ENCODE measurements around the gene GRK1.
"Not testable (repeated sequence)": the region's sequence is repeated elsewhere in the genome, so short reads cannot be mapped to it uniquely, and the experiment has no call there.

The GRK1 gene

DNA sequence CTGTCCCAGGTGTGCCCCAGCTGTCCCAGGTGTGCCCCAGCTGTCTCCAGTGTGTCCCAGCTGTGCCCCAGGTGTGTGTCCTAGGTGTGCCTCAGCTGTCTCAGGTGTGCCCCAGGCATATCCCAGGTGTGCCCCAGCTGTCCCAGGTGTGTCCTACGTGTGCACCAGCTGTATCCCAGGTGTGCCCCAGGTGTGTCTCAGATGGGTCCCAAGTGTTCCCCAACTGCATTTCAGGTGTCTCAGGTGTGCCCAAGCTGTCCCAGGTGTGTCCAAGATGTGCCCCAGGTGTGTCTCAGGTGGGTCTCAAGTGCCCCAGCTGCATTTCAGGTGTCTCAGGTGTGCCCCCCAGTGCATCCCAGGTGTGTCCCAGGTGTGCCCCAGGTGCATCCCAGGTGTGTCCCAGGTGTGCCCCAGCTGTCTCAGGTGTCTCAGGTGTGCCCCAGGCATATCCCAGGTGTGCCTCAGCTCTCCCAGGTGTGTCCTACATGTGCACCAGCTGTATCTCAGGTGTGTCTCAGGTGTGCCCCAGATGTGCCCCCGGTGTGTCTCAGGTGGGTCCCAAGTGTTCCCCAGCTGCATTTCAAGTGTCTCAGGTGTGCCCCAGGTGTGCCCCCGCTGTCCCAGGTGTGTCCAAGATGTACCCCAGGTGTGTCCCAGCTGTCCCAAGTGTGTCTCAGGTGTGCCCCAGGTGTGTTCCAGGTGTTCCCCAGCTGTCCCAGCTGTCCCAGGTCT lies 1.3 kb upstream of the GRK1 start:
- no peak for DNase-seq (ENCODE audit: low spot score)

DNA sequence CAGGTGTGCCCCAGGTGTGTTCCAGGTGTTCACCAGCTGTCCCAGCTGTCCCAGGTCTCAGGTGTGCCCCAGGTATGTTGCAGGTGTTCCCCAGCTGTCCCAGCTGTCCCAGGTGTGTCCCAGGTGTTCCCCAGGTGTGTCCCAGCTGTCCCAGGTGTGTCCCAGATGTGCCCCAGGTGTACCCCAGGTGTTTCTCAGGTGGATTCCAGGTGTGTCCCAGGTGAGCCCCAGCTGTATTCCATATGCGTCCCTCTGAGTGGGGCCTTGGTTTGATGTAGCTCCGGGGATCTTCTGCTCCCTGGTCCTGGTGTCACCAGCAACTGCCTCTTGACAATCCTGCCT lies 719 bp upstream of the GRK1 start:
- DNase-seq (ENCODE audit: low spot score), result no peak

DNA sequence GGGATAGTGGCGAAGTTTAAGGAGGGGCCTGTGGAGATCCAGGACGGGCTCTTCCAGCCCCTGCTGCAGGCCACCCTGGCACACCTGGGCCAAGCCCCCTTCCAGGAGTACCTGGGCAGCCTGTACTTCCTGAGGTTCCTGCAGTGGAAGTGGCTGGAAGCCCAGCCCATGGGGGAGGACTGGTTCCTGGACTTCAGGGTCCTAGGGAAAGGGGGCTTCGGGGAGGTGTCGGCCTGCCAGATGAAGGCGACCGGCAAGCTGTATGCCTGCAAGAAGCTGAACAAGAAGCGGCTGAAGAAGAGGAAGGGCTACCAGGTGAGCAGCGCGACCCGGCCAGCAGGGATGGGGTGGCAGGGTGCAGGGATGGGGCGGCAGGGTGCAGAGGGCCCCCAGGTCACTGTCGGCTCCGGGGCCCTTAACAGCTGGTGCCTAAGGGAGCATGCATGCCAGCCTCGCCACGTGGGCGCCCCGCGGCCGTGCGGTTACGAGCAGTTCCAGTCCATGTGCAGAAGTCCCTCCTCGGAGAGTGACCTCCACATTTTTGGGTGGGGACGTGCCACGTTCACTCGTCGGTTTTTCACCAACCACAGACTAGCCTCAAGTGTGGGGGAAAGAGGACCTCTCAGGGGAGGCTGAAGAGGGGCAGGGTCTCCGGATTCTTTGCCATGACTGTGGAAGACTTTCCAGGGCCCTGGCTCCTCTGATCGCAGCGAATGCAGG lies 912 bp downstream of the GRK1 start:
- no peak for DNase-seq (ENCODE audit: low spot score)

DNA sequence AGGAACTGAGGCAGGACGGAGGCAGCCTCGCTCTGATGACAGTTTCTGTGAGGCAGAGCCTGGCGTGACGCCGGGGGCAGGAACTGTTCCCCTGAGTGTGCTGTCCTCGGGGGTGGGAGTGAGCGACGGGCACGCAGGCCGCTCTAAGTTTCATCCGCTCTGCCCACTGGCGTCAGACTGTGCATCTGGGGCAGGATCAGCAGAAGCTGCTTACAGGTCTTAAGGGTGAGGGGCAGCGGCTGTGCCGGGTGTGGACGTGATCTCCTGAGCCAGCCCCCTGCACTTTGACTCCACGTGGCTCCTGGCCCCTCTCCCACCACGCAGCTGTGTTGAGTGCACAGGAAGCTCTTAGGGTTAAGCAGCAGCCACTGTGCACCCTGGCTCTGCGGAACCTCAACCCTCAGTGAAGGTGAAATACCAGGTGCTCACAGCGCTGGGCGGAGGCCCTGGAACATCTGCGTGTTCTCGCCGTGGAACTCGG lies 1.5 kb downstream of the GRK1 start:
- DNase-seq (ENCODE audit: low spot score), result no peak

DNA sequence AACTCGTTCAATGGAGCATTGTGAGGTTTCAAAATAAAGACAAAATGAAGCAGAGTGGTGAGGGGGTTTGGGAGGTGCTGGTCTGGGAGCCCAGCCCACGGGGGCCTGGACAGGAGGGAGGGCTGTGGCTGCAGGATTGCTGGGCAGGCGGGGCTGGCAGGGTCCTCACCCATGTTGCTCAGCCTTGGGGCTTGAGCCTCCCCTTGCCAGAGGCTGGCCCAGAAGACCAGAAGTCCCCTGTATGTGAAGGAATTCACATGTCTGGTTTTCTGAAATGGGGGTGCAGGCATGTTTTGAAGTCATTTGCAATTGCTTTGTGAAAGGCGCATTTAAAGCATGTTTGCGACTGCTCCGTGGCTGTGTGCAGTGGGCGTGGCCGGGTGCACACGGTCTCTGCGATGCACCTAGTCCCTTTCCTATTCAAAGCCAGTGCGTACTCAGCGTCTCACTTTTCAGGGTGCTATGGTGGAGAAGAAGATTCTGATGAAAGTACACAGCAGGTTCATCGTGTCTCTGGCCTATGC lies 2.3 kb downstream of the GRK1 start:
- DNase-seq (ENCODE audit: low spot score), result no peak

DNA sequence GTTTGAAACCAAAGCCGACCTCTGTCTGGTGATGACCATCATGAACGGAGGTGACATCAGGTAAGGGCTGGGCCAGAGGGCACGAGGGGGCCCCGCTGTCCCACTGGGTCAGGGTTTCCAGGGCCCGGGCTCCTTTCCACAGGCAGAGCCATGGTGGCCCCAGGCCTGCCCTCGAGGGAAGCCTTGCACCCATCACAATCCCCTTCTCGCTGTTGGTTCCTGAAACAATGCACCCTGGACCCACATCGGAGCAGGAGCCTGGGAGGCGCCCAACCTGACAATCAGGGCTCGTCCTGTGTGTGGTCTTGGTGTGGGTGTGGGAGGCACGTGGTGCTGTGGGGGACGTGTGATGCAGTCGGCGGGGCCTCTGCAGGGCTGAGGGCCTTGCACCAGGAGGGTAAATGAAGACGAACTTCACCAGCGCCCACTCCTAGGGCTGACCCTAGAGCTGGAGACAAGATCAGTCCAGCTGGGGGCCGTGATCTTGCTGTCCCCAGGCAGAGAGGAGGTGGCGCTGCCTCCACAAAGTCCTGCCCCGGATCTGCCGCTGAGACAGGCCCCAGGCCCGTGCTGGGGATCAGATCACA lies 2.8 kb downstream of the GRK1 start:
- DNase-seq (ENCODE audit: low spot score), result no peak

DNA sequence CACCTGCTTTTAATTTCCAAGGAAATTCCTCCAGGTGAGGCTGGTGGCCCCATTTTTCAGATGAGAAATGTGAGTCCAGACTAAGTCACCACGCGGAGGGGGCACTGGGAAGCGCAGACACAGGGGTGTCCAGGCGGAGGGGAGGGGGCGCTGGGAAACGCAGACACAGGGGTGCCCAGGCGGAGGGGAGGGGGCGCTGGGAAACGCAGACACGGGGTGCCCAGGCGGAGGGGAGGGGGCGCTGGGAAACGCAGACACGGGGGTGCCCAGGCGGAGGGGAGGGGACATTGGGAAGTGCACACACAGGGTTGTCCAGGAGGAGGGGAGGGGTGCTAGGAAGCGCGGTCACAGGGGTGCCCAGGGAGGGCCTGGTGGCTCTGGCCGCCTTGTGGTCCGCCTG lies 3.5 kb downstream of the GRK1 start:
- DNase-seq (ENCODE audit: low spot score), result no peak

DNA sequence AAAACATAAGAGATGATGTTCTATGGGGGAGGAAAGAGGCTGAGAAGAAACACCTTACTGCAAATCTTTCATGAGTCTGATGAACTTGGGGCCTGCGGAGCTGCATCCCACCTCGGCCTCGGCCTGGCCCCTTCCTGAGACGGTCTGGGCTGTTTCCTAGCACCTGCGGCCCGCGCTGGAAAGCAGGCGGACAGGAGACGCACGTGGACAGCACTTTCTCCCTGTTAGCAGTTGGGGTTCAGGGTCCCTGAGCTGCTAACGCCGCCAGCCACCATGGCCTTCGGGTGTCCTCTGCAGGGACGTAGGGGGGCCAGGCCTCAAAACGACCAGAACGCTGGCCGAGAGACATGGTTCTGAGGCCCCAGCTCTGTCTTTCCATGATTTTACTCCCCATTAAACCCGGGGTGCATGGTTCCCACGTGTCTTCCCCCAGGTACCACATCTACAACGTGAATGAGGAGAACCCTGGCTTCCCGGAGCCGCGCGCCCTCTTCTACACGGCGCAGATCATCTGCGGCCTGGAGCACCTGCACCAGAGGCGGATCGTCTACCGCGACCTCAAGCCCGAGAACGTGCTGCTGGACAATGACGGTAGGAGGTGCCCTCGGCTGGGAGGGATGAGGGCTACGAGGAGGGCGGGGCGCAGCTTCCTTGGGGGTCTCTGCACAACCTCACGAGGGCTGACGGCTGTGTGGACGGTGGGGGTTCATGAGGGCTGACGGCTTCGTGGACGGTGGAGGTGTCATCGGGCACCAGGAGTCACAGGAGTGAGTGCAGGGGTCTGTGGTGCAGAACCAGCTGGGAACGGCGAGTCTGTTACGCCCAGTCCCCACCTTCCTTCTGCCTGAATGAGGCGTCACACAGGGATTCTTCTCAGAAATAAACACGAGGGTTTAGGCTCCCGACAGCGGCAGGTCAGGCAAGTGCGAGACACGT lies 4.3 kb downstream of the GRK1 start:
- no peak for DNase-seq (ENCODE audit: low spot score)

DNA sequence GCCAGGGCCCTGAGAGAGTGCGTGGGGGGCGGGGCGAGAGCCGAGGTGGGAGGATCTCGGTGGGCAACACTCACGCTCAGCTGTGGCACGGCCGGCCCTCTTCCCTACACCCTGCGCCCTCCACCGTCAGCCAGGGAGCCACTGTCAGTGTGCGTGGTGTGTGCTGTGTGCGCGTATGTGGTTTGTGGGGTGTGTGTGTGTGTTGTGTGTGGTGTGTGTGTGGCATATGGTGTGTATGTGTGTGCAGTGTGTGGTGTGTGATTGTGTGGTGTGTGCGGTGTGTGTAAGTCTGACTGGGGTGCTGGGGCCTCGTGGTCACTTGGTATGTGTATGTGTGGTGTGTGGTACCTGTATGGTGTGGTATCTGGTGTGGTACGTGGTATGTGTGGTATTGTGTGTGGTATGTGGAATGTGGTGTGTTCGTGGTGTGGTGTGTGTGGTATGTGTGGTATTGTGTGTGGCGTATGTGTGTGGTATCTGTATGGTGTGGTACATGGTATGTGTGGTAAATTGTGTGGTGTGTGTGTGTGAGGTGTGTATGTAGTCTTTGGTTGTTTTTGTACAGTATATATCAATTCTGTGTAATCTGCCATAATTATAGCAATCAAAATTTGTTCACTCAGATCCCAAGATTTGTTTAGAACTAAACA lies 5.1 kb downstream of the GRK1 start:
- DNase-seq (ENCODE audit: low spot score), result no peak

DNA sequence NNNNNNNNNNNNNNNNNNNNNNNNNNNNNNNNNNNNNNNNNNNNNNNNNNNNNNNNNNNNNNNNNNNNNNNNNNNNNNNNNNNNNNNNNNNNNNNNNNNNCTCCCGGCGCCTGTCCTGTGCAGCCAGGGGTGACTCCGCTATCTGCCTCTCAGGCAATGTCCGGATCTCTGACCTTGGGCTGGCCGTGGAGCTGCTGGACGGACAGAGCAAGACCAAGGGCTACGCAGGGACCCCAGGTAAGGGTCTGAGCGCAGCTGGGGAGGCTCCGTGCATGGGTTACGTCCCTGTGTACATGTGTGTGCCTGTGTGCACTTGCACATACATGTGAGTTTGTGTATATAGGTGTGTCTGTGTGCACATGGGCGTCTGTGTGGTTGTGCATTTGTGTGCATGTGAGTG lies 55.9 kb downstream of the GRK1 start:
- DNase-seq (ENCODE audit: low spot score), result no peak

DNA sequence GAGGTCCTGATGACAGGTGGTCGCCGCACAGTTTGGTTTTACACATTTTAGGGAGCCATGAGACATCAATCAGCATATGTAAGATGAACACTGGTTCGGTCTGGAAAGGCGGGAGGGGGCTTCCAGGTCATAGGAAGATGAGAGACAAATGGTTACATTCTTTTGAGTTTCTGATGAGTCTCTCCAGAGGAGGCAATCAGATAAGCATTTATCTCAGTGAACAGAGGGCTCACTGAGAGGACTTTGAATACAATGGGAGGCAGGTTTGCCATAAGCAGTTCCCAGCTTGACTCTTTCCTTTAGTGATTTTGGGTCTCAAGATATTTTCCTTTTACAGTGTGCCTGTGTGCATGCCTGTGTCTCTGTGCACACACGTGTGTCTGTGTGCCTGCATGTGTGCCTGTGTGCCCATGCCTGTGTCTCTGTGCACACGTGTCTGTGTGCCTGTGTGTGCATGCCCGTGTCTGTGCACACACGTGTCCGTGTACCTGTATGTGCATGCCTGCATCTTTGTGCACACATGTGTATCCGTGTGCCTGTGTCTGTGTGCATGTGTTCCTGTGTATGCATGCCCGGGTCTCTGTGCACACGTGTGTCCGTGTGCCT lies 56.5 kb downstream of the GRK1 start:
- no peak for DNase-seq (ENCODE audit: low spot score)

DNA sequence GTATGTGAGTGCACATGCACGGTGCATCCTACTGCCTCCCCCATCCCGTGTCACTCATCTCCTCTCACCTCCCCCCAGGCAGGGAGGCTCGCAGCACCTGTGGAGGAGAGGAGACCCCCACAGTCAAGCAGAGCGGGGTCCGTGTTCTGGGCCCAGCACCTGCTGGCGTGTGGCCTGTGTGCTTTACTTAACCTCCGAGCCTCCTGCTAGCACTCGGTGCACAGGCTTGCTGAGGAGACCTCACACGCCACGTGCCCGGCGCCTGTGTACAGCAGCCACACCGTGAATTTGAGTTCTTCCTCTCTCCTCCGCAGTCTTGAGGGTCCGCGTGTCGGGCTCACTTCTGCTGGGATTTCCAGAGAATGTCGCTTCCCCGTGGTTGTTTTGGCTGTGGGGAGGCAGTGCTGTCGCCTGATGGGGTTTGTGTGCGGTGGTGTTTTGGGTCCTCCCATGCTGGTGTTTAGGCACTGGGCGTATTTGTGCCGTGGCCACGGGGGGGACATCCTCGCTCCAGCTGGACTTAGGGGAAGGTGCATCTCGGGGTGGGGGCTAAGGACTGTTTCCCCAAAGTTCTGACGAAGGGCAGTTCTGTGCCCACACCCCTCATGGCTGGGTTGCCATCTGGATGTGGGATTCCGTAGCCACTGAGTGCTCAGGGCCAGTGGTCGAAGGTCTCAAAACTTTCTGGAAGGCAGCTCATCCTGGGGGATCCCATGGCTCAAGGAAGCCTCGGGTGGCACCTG lies 57.2 kb downstream of the GRK1 start:
- no peak for DNase-seq (ENCODE audit: low spot score)

DNA sequence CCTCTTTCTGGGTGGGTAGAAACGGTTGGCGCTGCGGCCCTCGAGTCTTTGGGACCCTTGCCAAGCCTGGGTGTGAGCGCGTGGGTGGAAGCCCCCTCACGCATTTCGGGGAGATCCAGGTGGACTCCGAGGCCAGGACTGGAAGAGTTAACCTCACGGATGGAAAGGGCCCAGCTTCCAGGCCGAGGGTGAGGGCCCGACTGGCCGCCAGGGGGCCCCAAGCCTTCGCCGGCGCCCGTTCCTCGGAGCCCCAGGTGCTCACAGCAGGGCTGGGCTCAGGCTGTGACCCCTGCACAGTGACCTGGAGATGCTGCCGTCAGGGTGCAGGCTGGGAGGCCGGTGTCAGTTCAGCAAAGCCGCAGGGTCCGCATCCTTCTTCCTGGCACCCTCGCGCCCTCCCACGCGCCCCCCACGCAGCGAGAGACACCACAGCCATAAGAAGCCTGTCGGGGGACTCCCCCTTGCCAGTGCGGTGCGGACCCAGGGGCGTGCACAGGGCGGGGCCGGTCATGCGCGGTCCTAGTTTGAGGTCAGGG lies 57.8 kb downstream of the GRK1 start:
- no peak for DNase-seq (ENCODE audit: low spot score)

DNA sequence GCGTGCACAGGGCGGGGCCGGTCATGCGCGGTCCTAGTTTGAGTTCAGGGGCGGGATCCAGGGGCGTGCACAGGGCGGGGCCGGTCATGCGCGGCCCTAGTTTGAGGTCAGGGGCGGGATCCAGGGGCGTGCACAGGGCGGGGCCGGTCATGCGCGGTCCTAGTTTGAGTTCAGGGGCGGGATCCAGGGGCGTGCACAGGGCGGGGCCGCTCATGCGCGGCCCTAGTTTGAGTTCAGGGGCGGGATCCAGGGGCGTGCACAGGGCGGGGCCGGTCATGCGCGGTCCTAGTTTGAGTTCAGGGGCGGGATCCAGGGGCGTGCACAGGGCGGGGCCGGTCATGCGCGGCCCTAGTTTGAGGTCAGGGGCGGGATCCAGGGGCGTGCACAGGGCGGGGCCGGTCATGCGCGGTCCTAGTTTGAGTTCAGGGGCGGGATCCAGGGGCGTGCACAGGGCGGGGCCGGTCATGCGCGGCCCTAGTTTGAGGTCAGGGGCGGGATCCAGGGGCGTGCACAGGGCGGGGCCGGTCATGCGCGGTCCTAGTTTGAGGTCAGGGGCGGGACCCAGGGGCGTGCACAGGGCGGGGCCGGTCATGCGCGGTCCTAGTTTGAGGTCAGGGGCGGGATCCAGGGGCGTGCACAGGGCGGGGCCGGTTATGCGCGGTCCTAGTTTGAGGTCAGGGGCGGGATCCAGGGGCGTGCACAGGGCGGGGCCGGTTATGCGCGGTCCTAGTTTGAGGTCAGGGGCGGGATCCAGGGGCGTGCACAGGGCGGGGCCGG lies 58.5 kb downstream of the GRK1 start:
- not testable (repeated sequence) for DNase-seq (ENCODE audit: low spot score)

DNA sequence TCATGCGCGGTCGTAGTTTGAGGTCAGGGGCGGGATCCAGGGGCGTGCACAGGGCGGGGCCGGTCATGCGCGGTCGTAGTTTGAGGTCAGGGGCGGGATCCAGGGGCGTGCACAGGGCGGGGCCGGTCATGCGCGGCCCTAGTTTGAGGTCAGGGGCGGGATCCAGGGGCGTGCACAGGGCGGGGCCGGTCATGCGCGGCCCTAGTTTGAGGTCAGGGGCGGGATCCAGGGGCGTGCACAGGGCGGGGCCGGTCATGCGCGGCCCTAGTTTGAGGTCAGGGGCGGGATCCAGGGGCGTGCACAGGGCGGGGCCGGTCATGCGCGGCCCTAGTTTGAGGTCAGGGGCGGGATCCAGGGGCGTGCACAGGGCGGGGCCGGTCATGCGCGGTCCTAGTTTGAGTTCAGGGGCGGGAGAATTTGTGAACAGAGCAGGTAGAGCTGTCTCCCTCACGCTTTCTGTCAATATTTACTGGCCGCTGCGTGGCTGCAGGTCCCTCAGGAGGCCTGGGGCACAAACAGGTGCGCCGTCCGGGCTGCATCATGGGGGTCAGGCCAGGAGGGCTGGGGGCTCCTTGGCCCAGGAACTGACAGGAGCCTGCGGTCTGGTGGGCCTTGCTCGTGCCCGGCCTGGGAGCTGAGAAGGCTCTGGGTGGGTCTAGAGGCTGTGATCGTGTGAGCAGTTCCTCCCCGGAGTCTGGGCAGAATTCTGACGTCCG lies 59.2 kb downstream of the GRK1 start:
- DNase-seq (ENCODE audit: low spot score), result not testable (repeated sequence)

DNA sequence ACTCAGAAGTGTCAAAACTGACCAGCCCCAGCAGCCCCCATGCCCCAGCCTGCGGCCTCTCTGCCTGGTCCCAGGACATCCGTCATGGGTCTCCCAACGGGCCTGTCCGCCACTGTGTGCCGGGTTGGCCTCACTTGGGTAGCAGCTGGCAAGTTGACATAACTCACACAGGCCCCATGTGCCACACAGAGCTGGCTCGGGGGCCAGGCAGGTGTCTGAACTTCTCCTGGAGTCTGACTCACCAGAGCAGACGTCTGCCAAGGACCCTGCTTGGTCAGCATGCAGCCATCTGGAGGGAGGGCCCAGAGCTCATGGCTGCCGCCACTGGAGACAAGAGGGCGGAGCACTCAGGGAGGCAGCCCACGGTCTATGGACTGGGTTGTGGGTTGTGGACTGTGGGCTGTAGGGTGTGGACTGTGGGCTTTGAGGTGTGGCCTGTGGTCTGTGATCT lies 60.0 kb downstream of the GRK1 start:
- no peak for DNase-seq (ENCODE audit: low spot score)

DNA sequence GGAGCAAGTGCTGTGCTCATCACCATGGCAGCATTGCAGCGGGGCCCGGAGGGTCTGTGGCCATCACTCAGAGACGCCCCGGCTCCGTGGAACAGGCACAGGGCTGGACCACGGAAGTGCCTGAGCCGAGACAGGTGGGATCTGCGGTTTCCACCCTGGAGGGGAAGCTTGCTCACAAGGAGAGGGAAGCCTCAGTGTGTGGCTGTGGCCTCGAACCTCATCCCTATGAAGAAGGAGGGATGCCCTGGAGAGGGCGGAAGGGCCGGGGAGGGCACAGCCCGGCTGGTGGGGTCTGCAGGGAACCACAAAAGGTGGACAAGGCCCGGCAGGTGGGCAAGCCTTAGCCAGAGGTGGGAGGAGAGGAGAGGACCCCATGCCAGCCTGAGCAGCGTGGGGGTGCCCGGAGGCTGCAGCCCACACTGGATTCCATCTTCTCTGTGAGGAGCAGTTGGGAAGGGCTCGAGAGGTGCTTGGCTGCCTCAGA lies 61.6 kb downstream of the GRK1 start:
- no peak for DNase-seq (ENCODE audit: low spot score)
